ENCODE data around the gene HAPLN3.

Gene HAPLN3

DNA sequence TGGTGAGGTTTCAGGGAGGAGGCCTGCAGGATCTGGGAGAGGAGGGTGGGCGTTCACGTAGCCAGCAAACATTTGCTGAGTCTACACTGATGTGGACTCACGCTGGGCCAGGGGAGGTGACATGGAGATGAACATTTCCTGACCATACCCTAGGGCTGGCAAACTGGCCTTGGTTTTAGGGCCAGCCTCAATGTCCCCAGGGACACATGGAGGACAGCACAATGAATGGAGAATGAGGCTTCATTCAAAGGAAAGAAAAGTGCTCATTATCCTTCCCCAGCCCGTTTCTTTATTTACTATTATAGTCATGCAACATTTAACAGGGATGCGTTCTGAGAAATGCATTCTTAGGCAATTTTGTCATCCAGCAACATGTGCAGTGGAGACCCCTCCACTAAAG is 65.3 kb downstream of the HAPLN3 start:
- no peak for DNase-seq (ENCODE audit: low spot score)

- no peak for DNase-seq (ENCODE audit: low spot score)
Observed at GRCh38 chr15:88828791-88829190, 66.6 kb downstream of the HAPLN3 start.
